Measurements from ENCODE around the gene RASAL2.

GRCh38 chr1:178258536-178258935 is 164.6 kb downstream of the RASAL2 start:
- TF ChIP-seq TFDP2 (CRISPR knock-in tag; IDR thresholded peaks at IDR 0.05) (no peak), CTCF (CRISPR knock-in tag; IDR thresholded peaks at IDR 0.05) (no peak), PHF20 (CRISPR knock-in tag; IDR thresholded peaks at IDR 0.05) (no peak), POLR2A (IDR thresholded peaks at IDR 0.05; ENCODE audit: insufficient read depth in 1 of 2, low read depth in 2 of 2, low read length in 2 of 2) (no peak), NFKBIZ (CRISPR knock-in tag; IDR thresholded peaks at IDR 0.05) (no peak), YY1 (IDR thresholded peaks at IDR 0.05; ENCODE audit: insufficient read depth, insufficient replicate concordance, low read depth, low read length) (no peak), GABPA (IDR thresholded peaks at IDR 0.05; ENCODE audit: low read depth, low read length) (no peak), GABPA (CRISPR knock-in tag; IDR thresholded peaks at IDR 0.05; ENCODE audit: low read depth) (no peak), ZNF354B (CRISPR knock-in tag; IDR thresholded peaks at IDR 0.05) (no peak), TRAFD1 (CRISPR knock-in tag; IDR thresholded peaks at IDR 0.05; ENCODE audit: borderline replicate concordance) (no peak), ZNF362 (CRISPR knock-in tag; IDR thresholded peaks at IDR 0.05; ENCODE audit: borderline replicate concordance) (no peak)

Data from HepG2 (cell line).